ENCODE measurements around the gene PRR15L.

DNA sequence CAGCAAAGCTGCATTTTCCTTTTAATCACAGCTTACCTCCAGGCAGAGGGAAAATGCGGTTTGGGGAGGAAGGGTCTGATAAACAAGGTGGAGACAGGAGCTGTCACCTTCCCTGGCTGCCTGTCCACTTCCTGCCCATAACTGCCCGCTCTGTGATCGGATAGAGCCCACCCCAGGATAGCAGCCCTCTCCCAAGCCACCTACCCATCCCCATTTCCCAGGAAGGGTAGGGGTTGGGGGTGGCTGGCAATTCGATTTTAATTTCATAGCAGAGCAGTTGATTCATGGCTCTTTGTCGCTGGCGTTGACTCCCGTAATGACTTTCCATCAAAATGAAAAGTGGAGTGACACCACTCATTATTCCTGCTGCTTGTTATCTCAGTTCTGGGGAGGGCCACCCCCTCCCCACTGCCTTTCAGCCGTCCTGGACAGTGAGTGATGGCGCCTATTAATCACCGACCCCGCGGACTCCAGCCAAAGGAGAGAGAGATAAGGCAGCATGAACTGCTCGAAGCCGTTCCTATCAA, 24.5 kb upstream of the PRR15L start:
- TF ChIP-seq POLR2A (IDR thresholded peaks at IDR 0.05): no peak
- TF ChIP-seq, protein P1, sequence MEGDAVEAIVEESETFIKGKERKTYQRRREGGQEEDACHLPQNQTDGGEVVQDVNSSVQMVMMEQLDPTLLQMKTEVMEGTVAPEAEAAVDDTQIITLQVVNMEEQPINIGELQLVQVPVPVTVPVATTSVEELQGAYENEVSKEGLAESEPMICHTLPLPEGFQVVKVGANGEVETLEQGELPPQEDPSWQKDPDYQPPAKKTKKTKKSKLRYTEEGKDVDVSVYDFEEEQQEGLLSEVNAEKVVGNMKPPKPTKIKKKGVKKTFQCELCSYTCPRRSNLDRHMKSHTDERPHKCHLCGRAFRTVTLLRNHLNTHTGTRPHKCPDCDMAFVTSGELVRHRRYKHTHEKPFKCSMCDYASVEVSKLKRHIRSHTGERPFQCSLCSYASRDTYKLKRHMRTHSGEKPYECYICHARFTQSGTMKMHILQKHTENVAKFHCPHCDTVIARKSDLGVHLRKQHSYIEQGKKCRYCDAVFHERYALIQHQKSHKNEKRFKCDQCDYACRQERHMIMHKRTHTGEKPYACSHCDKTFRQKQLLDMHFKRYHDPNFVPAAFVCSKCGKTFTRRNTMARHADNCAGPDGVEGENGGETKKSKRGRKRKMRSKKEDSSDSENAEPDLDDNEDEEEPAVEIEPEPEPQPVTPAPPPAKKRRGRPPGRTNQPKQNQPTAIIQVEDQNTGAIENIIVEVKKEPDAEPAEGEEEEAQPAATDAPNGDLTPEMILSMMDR (IDR thresholded peaks at IDR 0.05): no peak
